GM21825 (cell line): ENCODE results near the gene ATOSA.

Experiments
- ATAC-seq: cut with Tn5 transposase; IDR thresholded peaks from one replicate; pipeline ENCODE4 v1.9.1; 2021; ENCODE audit warnings: mild to moderate bottlenecking, moderate library complexity; ENCODE audit not compliant: unreplicated experiment

ATOSA gene

GRCh38 chr15:52682781-52683180 is 3.6 kb upstream of the ATOSA start:
- no peak for ATAC-seq

GRCh38 chr15:52682200-52682599 is 3.0 kb upstream of the ATOSA start:
- ATAC-seq: no peak

- ATAC-seq: no peak
These were observed 2.3 kb upstream of the ATOSA start for GRCh38 chr15:52681441-52681840.

- no peak for ATAC-seq
These were observed 1.6 kb upstream of the ATOSA start for GRCh38 chr15:52680761-52681160.

- no peak for ATAC-seq
These were observed 828 bp upstream of the ATOSA start for GRCh38 chr15:52680041-52680391.

GRCh38 chr15:52678468-52679231 is 538 bp downstream of the ATOSA start:
- peak; percentile 14 for ATAC-seq

GRCh38 chr15:52677593-52678467 is 1.4 kb downstream of the ATOSA start:
- peak; percentile 26 for ATAC-seq

- no peak for ATAC-seq
These were observed 4.4 kb downstream of the ATOSA start for GRCh38 chr15:52674831-52675230.

- ATAC-seq: no peak
These were observed 5.5 kb downstream of the ATOSA start for GRCh38 chr15:52673734-52674133.

GRCh38 chr15:52673312-52673711 is 5.9 kb downstream of the ATOSA start:
- ATAC-seq: no peak

- no peak for ATAC-seq
These were observed 6.5 kb downstream of the ATOSA start for GRCh38 chr15:52672661-52673060.

GRCh38 chr15:52670087-52670486 is 9.1 kb downstream of the ATOSA start:
- no peak for ATAC-seq

- no peak for ATAC-seq
These were observed 11.1 kb downstream of the ATOSA start for GRCh38 chr15:52668133-52668532.

GRCh38 chr15:52667597-52667996 is 11.6 kb downstream of the ATOSA start:
- peak; percentile 74 for ATAC-seq

GRCh38 chr15:52663536-52664294 is 15.5 kb downstream of the ATOSA start:
- ATAC-seq: no peak

GRCh38 chr15:52661909-52662308 is 17.3 kb downstream of the ATOSA start:
- no peak for ATAC-seq

GRCh38 chr15:52660192-52660591 is 19.0 kb downstream of the ATOSA start:
- ATAC-seq: no peak

GRCh38 chr15:52658955-52659354 is 20.2 kb downstream of the ATOSA start:
- peak; percentile 92 for ATAC-seq

GRCh38 chr15:52657338-52657737 is 21.9 kb downstream of the ATOSA start:
- no peak for ATAC-seq

GRCh38 chr15:52656412-52656811 is 22.8 kb downstream of the ATOSA start:
- no peak for ATAC-seq

GRCh38 chr15:52653431-52653964 is 25.7 kb downstream of the ATOSA start:
- no peak for ATAC-seq
